K562 (cell line): ENCODE results near the gene TMEM132D. TPM values are rescaled to one million over a fixed set of nuclear protein-coding genes. Genes with fewer than 3 reads are reported as not detected.

ENCODE experiments used
- ATAC-seq: fragments of 200-7000 bp; cut with Tn5 transposase; 3 replicates; pipeline ENCODE4 v1.9.1; 2020; ENCODE audit warnings: moderate library complexity
- BruUV-seq: library from RNA; stranded (reverse); fragments of 400-500 nt; replicated peaks from 2 replicates; lab custom pipeline; 2021; lab: Mats Ljungman, UMichigan
- CTCF ChIA-PET: fragments of 300-600 bp; formaldehyde crosslinking; extraction: SDS; loops from one replicate; lab custom pipeline; 2021; ENCODE audit warnings: low intra/inter-chr PET ratio; lab: Yijun Ruan, JAX
- POLR2A ChIA-PET: fragments of 300-600, 350-650 bp; sonication (Branson Sonifier 250); formaldehyde crosslinking; extraction: SDS; loops from one replicate; lab custom pipeline; 2021; ENCODE audit warnings: antibody characterized with exemption, inconsistent platforms; lab: Yijun Ruan, JAX
- DNase-seq, 4 experiments: peaks; one replicate each; pipeline versions ENCODE4 v3.0.0 to v3.0.0-alpha.2; 2011 to 2018; ENCODE audit warnings: low spot score in 3 of 4, mixed read lengths in 3 of 4; ENCODE audit errors: extremely low read depth in 1 of 4
- FAIRE-seq: peaks from 2 replicates; lab custom pipeline; 2011; peaks lifted over from hg19 to GRCh38; lab: Jason Lieb, UNC
- H2AFZ ChIP-seq: 2 replicates; pipeline ENCODE4 v1.6.0; 2011; ENCODE audit warnings: low read depth, low read length, control low read depth, inconsistent platforms
- H3K27ac ChIP-seq: fragments of 200-600 bp; 3 replicates; pipeline ENCODE4 v1.8.0; 2011; ENCODE audit warnings: low read depth, mild to moderate bottlenecking, control low read depth, inconsistent platforms, low read length, moderate library complexity, mixed read lengths; ENCODE audit errors: extremely low read depth
- H3K27me3 ChIP-seq, 2 experiments: fragments of 300-600 bp in 1 of 2; 2 replicates in 1 of 2; 3 replicates in 1 of 2; pipeline versions ENCODE4 v1.6.0 to v1.8.0; 2011; ENCODE audit warnings: inconsistent platforms in 2 of 2, low read length in 2 of 2, mild to moderate bottlenecking in 1 of 2, mixed read lengths in 1 of 2, moderate library complexity in 1 of 2; ENCODE audit not compliant: control insufficient read depth in 2 of 2, insufficient read depth in 2 of 2
- H3K36me3 ChIP-seq: fragments of 300-600 bp; 3 replicates; pipeline ENCODE4 v1.8.0; 2011; ENCODE audit warnings: mild to moderate bottlenecking, low read length, inconsistent platforms; ENCODE audit not compliant: control insufficient read depth, insufficient read depth
- H3K4me1 ChIP-seq, 2 experiments: fragments of 200-600 bp in 1 of 2; replicated peaks in 1 of 2; 2 replicates in 1 of 2; 3 replicates in 1 of 2; pipeline versions ENCODE4 v1.5.1 to v1.8.0; 2011; ENCODE audit warnings: inconsistent platforms in 2 of 2, low read length in 2 of 2, mild to moderate bottlenecking in 1 of 2, mixed read lengths in 1 of 2, moderate library complexity in 1 of 2; ENCODE audit not compliant: control insufficient read depth in 2 of 2, insufficient read depth in 2 of 2
- H3K4me2 ChIP-seq: 2 replicates; pipeline ENCODE4 v1.6.1; 2011; ENCODE audit warnings: low read length, control low read depth, inconsistent platforms, mixed read lengths; ENCODE audit not compliant: insufficient read depth
- H3K4me3 ChIP-seq: fragments of 200-600 bp; sonication (generic), shearing (Covaris generic); 2 replicates; pipeline ENCODE4 v1.5.1; 2016; ENCODE audit warnings: control low read depth, inconsistent platforms
- H3K79me2 ChIP-seq: fragments of 200-600 bp; 3 replicates; pipeline ENCODE4 v1.8.0; 2011; ENCODE audit warnings: low read length, inconsistent platforms; ENCODE audit not compliant: control insufficient read depth, insufficient read depth
- H3K9ac ChIP-seq, 2 experiments: 2 replicates each; pipeline versions ENCODE4 v1.6.0 to v1.6.1; 2011; ENCODE audit warnings: low read depth in 2 of 2, low read length in 2 of 2, control low read depth in 1 of 2, inconsistent platforms in 1 of 2, mild to moderate bottlenecking in 1 of 2, mixed read lengths in 1 of 2; ENCODE audit not compliant: insufficient read depth in 1 of 2
- H3K9me1 ChIP-seq: one replicate; pipeline ENCODE4 v1.6.0; 2011; ENCODE audit warnings: inconsistent platforms, mild to moderate bottlenecking, low read length, moderate library complexity; ENCODE audit not compliant: control insufficient read depth, insufficient read depth
- H3K9me3 ChIP-seq: replicated peaks from 2 replicates; pipeline ENCODE4 v1.5.1; 2011; ENCODE audit warnings: low read depth, low read length, inconsistent platforms; ENCODE audit not compliant: control insufficient read depth, insufficient read depth
- H4K20me1 ChIP-seq: replicated peaks from 2 replicates; pipeline ENCODE4 v1.6.1; 2011; ENCODE audit warnings: low read length, inconsistent platforms, mixed read lengths; ENCODE audit not compliant: control insufficient read depth, insufficient read depth
- CBX1 ChIP-seq: sonication (generic); IDR thresholded peaks from 2 replicates; pipeline ENCODE4 v1.6.1; 2016; ENCODE audit warnings: antibody characterized with exemption, low read depth, mild to moderate bottlenecking
- CHD1 ChIP-seq: fragments of 200-600 bp; sonication (generic); IDR thresholded peaks from one replicate; pipeline ENCODE4 v1.6.1; 2012; ENCODE audit warnings: mild to moderate bottlenecking, moderate library complexity, low read length, inconsistent platforms
- CTBP1 ChIP-seq: fragments of 450-650 bp; IDR thresholded peaks from 2 replicates; pipeline ENCODE4 v1.6.1; 2016; ENCODE audit warnings: borderline replicate concordance
- KDM5B ChIP-seq: fragments of 200-600 bp; sonication (generic); IDR thresholded peaks from 2 replicates; pipeline ENCODE4 v1.6.1; 2012; ENCODE audit warnings: low read depth, mild to moderate bottlenecking, moderate library complexity, low read length, control low read depth, inconsistent platforms; ENCODE audit not compliant: insufficient replicate concordance
- MCM2 ChIP-seq: fragments of 450-650 bp; IDR thresholded peaks from 2 replicates; pipeline ENCODE4 v1.6.1; 2017; ENCODE audit warnings: low read depth, mild to moderate bottlenecking
- NFATC3 ChIP-seq: fragments of 450-650 bp; IDR thresholded peaks from 2 replicates; pipeline ENCODE4 v1.6.1; 2017; ENCODE audit warnings: mild to moderate bottlenecking
- RUNX1 ChIP-seq: sonication (generic); IDR thresholded peaks from 2 replicates; pipeline ENCODE4 v1.6.1; 2016; ENCODE audit warnings: antibody characterized with exemption, low read depth
- SP2 ChIP-seq: IDR thresholded peaks from 2 replicates; pipeline ENCODE4 v1.6.1; 2011; ENCODE audit warnings: mild to moderate bottlenecking, low read depth, low read length, moderate library complexity; ENCODE audit not compliant: poor library complexity, severe bottlenecking; ENCODE audit errors: extremely low read depth
- SRSF9 ChIP-seq: fragments of 200-400 bp; formaldehyde crosslinking; IDR thresholded peaks from 2 replicates; pipeline ENCODE4 v1.6.1; 2017; ENCODE audit warnings: low read depth, low read length, borderline replicate concordance
- STAG1 ChIP-seq: sonication (generic); formaldehyde crosslinking; IDR thresholded peaks from 2 replicates; pipeline ENCODE4 v1.5.0; 2020; ENCODE audit warnings: missing genetic modification reagents, borderline replicate concordance
- TCFL5 ChIP-seq: fragments of 250-450 bp; sonication (Bioruptor Pico); conservative IDR thresholded peaks from 2 replicates; pipeline ENCODE4 v1.6.1; 2021; ENCODE audit warnings: mild to moderate bottlenecking, moderate library complexity, matching md5 sums
- ZNF347 ChIP-seq: fragments of 450-650 bp; formaldehyde crosslinking; IDR thresholded peaks from 2 replicates; pipeline ENCODE4 v1.4.0; 2020; ENCODE audit warnings: low read depth, mild to moderate bottlenecking, moderate library complexity
- ZNF354B ChIP-seq: fragments of 250-450 bp; sonication (Bioruptor Pico); IDR thresholded peaks from 2 replicates; pipeline ENCODE4 v1.4.0; 2020
- ZNF830 ChIP-seq: fragments of 250-450 bp; sonication (Bioruptor Pico); IDR thresholded peaks from 2 replicates; pipeline ENCODE4 v1.5.0; 2021; ENCODE audit warnings: mild to moderate bottlenecking
- WGBS: fragments of 100-300 bp; shearing (Covaris generic); methylation state at CpG from one replicate; pipeline ENCODE4 v1.1.6; 2016; ENCODE audit warnings: low coverage, mixed read lengths; ENCODE audit not compliant: insufficient coverage; ENCODE audit errors: missing lambda C conversion rate; 5-methylcytosine and 5-hydroxymethylcytosine counted together
- in situ Hi-C: fragments of 300-500 bp; cut with MboI; formaldehyde crosslinking; loops from 4 replicates; pipeline ENCODE4 v1.15.0; 2018; ENCODE audit warnings: inconsistent platforms, mixed read lengths
- intact Hi-C: fragments of 100-400 bp; cut with micrococcal nuclease; formaldehyde crosslinking; loops from 2 replicates; pipeline ENCODE4 v1.14.2; 2022
- polyA plus RNA-seq, 8 experiments: library from polyadenylated mRNA; depleted of rRNA in 4 of 8; stranded (reverse) in 5 of 8; unstranded in 3 of 8; fragments of >200 nt; fragmentation: Nextera tagmentation in 2 of 8; fragmentation: Illumina TruSeq in 1 of 8; extraction: Ambion mirVana in 2 of 8; extraction: Trizol in 1 of 8; gene quantifications; 2 replicates each; pipeline versions ENCODE4 v1.2.1 to v1.2.3, GENCODE V29; 2011 to 2014; ENCODE audit warnings: inconsistent platforms in 1 of 8, missing spikeins in 1 of 8
- total RNA-seq, 7 experiments: library from RNA; depleted of rRNA in 6 of 7; stranded (reverse); fragments of >200 nt in 6 of 7; fragmentation: Illumina TruSeq in 2 of 7; extraction: Trizol in 2 of 7; gene quantifications; 2 replicates each; pipeline versions ENCODE4 v1.2.1 to v1.2.3, GENCODE V29; 2011 to 2021; ENCODE audit warnings: low replicate concordance in 1 of 7
- TF ChIP-seq, protein P1 (sequence below): fragments of 200-800 bp; sonication (Bioruptor generic); IDR thresholded peaks from 2 replicates; pipeline ENCODE4 v1.6.1; 2016; ENCODE audit warnings: missing genetic modification characterization, missing compliant biosample characterization
- TF ChIP-seq, protein P2 (sequence below): fragments of 250-450 bp; sonication (Bioruptor Pico); IDR thresholded peaks from 2 replicates; pipeline ENCODE4 v1.6.1; 2021; ENCODE audit warnings: mild to moderate bottlenecking
- TF ChIP-seq, protein P3 (sequence below): fragments of 450-650 bp; IDR thresholded peaks from 2 replicates; pipeline ENCODE4 v1.6.1; 2016; ENCODE audit warnings: borderline replicate concordance

TMEM132D gene
- total and polyA plus RNA-seq, 9 of the 15 experiments (the other 6 are each of a cell fraction or from before 2014, with no cell fraction given) = not detected

DNA sequence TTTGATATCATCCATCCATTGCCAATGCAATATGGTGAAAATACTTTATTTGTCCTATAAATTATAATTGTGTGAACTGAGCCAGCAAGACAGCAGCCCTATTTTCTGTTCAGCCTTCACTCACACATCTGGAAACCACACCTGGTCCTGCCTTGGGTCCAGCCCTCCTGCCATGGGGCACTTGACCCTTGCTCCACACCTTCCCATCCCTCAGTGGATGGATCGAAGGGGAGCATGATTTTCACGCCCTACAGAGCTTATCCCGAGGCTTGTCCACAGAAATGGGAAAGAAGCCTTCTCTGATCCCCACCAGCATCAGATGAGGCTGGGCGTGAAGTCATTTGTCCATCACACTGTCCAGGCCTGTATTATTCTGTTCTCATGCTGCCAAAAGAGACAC lies 10.1 kb downstream of the TMEM132D start:
- CTCF ChIA-PET = no interaction called here

More for the DNA sequence above, 10.1 kb downstream of the TMEM132D start:
- ATAC-seq = no peak
- Histone ChIP-seq H3K9ac (no peak overlapping the region), H3K27me3 (no peaks in the 10 kb centered on the region), H3K36me3 (no peaks in the 10 kb centered on the region), H3K4me3 (no peak overlapping the region)
- no peak for DNase-seq
- TF ChIP-seq TCFL5 (no peak), MCM2 (no peak), STAG1 (CRISPR knock-in tag) (no peak), SP2 (no peak), CHD1 (no peak), CTBP1 (no peak), ZNF354B (no peak), ZNF347 (CRISPR knock-in tag) (no peak), CBX1 (no peak), RUNX1 (no peak), SRSF9 (no peak), ZNF830 (CRISPR knock-in tag) (no peak), NFATC3 (no peak), KDM5B (no peak)
- TF ChIP-seq, protein P1, sequence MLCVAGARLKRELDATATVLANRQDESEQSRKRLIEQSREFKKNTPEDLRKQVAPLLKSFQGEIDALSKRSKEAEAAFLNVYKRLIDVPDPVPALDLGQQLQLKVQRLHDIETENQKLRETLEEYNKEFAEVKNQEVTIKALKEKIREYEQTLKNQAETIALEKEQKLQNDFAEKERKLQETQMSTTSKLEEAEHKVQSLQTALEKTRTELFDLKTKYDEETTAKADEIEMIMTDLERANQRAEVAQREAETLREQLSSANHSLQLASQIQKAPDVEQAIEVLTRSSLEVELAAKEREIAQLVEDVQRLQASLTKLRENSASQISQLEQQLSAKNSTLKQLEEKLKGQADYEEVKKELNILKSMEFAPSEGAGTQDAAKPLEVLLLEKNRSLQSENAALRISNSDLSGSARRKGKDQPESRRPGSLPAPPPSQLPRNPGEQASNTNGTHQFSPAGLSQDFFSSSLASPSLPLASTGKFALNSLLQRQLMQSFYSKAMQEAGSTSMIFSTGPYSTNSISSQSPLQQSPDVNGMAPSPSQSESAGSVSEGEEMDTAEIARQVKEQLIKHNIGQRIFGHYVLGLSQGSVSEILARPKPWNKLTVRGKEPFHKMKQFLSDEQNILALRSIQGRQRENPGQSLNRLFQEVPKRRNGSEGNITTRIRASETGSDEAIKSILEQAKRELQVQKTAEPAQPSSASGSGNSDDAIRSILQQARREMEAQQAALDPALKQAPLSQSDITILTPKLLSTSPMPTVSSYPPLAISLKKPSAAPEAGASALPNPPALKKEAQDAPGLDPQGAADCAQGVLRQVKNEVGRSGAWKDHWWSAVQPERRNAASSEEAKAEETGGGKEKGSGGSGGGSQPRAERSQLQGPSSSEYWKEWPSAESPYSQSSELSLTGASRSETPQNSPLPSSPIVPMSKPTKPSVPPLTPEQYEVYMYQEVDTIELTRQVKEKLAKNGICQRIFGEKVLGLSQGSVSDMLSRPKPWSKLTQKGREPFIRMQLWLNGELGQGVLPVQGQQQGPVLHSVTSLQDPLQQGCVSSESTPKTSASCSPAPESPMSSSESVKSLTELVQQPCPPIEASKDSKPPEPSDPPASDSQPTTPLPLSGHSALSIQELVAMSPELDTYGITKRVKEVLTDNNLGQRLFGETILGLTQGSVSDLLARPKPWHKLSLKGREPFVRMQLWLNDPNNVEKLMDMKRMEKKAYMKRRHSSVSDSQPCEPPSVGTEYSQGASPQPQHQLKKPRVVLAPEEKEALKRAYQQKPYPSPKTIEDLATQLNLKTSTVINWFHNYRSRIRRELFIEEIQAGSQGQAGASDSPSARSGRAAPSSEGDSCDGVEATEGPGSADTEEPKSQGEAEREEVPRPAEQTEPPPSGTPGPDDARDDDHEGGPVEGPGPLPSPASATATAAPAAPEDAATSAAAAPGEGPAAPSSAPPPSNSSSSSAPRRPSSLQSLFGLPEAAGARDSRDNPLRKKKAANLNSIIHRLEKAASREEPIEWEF (CRISPR knock-in tag) = no peak
- TF ChIP-seq, protein P2, sequence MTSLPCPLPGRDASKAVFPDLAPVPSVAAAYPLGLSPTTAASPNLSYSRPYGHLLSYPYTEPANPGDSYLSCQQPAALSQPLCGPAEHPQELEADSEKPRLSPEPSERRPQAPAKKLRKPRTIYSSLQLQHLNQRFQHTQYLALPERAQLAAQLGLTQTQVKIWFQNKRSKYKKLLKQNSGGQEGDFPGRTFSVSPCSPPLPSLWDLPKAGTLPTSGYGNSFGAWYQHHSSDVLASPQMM (CRISPR knock-in tag) = no peak
- TF ChIP-seq, protein P3, sequence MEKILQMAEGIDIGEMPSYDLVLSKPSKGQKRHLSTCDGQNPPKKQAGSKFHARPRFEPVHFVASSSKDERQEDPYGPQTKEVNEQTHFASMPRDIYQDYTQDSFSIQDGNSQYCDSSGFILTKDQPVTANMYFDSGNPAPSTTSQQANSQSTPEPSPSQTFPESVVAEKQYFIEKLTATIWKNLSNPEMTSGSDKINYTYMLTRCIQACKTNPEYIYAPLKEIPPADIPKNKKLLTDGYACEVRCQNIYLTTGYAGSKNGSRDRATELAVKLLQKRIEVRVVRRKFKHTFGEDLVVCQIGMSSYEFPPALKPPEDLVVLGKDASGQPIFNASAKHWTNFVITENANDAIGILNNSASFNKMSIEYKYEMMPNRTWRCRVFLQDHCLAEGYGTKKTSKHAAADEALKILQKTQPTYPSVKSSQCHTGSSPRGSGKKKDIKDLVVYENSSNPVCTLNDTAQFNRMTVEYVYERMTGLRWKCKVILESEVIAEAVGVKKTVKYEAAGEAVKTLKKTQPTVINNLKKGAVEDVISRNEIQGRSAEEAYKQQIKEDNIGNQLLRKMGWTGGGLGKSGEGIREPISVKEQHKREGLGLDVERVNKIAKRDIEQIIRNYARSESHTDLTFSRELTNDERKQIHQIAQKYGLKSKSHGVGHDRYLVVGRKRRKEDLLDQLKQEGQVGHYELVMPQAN = no peak
- TF ChIP-seq, all 486 proteins: peak for 0
- in situ Hi-C loops = no loop called here
- Histone ChIP-seq H2AFZ (no peak overlapping the region), H4K20me1 (no peaks in the 10 kb centered on the region), H3K4me1 (no peaks in the 10 kb centered on the region), H3K9me1 (no peaks in the 10 kb centered on the region), H3K79me2 (no peaks in the 10 kb centered on the region), H3K27ac (no peak overlapping the region), H3K4me2 (no peak overlapping the region), H3K9me3 (no peaks in the 10 kb centered on the region)
- POLR2A ChIA-PET = interaction anchor here (0.6 kb wide), 1 partner anchor 10 kb away, joined by 3 read pairs; no protein-coding TSS in a partner anchor
- no peak for FAIRE-seq
- WGBS = 0% methylated on average over 4 of the region's 4 CpGs
- BruUV-seq = no TSS peak
- intact Hi-C loops = no loop called here
